ENCODE data around the gene ZNF20.
"Not testable (repeated sequence)": the region's sequence is repeated elsewhere in the genome, so short reads cannot be mapped to it uniquely, and the experiment has no call there.

Gene ZNF20

DNA sequence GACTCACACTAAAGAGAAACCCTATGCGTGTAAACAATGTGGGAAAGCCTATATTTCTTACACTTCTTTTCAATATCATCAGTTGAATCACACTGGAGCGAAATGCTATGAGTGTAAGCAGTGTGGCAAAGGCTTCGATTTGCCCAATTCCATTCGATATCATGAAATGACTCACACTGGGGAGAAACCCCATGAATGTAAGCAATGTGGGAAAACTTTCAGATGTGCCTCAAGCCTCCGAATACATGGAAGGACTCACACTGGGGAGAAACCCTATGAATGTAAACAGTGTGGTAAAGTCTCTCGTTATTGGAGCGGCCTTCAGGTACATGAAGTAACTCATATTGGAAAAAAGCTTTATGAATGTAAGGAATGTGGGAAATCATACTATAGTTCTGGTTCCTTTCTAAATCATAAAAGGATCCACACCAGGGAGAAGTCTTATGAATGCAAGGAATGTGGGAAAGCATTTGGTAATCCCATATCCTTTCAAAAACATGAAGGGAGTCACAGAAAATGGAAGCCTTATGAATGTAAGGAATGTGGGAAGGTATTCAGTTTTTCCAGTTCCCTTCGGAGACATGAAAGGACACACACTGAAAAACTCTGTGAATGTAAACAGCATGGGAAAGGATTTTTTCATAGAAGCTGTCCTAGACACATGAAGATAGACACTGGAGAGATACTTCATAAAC, 28.1 kb downstream of the ZNF20 start:
- no peak for DNase-seq

DNA sequence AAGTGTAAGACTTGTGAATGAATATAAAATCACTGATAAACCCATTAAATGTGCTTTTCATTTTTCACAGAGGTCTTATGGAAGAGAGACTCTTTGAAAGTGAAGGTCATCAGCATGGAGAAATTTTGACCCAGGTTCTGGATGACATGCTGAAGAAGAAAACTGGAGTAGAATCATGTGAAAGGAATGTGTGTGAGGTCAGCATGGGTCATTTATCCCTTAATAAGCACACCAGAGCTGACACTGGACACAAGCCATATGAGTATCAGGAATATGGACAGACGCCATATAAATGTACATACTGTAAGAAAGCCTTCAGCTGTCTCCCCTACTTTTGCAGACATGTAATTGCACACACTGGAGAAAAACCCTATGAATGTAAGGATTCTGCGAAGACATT, 29.0 kb downstream of the ZNF20 start:
- DNase-seq, result no peak

DNA sequence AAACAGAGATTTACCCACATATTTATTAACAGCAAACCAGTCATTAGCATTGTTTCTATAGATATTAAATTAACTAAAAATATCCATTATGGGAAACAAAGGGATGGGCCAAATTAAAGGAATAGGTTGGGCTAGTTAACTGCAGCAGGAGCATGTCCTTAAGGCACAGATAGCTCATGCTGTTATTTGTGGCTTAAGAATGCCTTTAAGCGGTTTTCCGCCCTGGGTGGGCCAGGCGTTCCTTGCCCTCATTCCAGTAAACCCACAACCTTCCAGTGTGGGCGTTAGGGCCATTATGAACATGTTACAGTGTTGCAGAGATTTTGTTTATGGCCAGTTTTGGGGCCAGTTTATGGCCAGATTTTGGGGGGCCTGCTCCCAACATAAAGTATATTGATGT, 36.2 kb downstream of the ZNF20 start:
- DNase-seq, result not testable (repeated sequence)

DNA sequence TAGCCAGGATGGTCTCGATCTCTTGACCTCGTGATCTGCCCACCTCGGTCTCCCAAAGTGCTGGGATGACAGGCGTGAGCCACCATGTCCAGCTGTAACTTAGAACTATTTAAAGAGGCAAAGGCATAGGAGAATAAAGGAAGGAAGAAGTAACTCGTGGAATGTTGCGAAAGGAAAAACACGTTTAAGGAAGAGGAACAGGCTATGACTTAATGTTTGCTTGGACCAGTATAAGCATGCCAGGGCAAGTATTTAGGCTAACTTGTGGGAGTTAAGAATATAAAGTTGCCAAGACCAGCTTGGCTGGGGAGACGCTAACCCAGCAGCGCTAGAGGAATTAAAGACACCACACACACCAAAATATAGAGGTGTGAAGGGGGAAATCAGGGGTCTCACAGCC, 42.1 kb downstream of the ZNF20 start:
- no peak for DNase-seq

DNA sequence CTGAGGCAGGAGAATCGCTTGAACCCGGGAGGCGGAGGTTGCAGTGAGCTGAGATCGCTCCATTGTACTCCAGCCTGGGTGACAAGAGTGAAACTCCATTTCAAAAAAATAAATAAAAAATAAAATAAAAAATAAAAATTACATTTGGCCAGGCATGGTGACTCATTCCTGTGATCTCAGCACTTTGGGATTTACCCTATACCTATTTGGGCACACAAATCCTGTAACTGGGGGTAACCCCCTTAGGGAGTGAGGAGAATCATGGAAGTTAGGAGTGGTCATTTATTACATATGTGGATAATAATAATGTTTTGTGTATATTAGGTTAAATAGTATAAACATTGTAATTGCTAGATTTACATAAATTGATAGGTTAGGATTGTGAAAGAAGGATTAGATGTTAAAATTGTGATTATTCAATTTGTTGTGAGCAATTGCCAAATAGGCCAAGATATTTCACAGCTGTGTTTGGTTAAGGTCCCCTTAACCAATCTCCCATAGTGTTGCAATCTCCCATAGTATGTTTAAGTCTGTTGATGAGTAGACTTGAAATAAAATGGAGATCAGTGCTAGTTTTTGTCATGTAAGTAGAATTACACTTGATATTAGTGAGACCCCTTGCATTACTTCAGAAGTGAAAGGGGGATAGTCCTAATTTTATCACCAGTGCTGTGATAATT, 44.9 kb downstream of the ZNF20 start:
- DNase-seq, result no peak

DNA sequence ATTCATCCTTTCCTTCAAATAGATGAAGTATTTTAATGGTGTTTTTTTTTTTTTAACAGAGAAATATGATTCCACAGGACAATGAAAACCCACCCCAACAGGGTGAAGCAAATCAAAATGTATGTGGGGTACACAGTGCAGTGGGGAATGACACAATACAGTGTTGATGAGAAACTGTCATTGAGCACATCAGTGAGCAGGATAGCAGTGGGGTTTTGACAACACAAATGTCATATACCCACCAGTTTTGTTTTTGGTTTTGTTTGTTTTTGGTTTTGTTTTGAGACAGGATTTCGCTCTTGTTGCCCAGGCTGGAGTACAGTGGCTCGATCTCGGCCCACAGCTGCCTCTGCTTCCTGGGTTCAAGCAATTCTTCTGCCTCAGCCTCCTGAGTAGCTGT, 46.4 kb downstream of the ZNF20 start:
- no peak for DNase-seq

DNA sequence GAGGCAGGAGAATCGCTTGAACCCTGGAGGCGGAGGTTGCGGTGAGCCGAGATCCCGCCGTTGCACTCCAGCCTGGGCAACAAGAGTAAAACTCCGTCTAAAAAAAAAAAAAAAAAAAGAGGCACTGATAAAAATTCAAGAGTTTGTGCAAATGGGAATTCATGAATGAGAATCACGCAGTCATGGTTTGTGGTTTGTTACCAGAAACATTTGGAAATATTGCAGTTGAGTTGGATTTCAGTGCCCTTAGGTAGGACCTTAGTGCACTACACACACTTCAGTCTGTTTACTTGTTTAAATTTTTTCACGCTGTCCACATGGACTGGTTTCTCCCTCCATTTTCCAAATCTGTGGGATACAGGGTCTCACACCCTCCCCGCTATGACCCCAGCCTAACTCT, 47.2 kb downstream of the ZNF20 start:
- DNase-seq, result no peak

DNA sequence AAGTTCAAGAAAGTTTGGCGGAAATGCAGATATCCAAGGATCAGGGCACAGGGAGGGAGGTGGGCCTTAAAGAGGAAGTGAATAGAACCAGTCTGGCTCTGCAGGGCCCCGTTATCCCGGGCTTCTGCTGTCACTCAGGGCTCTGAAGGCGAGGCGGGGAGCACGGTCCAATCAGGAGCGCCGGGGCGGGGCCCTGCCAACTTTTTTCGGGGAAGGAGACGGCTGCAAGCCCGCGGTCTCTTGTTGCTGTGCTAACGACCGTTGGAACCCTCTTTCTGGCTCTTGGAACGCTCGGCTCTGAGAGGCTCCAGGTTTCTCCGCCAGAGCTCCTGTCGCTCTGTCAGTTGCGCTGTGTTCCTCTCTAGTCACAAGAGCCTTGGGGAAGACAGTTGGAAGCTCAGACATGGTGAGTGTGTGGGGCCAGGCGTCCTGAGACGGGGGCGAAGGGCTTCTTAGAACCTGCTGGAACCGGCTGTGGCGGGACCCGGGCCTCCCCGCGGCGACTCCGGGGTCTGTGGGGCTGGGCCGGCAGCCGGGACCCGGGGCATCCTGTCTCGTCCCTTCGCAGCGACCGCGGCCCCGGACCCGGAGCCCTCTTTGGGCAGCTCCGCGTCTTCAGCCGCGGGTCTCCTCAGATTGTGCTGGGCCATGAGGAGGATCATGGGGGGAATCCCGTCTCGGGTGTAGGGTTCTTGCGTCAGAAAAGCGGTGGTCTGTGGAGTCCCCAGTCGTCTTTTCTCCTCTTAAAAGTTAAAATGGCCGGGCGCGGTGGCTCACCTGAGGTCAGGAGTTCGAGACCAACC, 47.9 kb downstream of the ZNF20 start:
- DNase-seq, result no peak

DNA sequence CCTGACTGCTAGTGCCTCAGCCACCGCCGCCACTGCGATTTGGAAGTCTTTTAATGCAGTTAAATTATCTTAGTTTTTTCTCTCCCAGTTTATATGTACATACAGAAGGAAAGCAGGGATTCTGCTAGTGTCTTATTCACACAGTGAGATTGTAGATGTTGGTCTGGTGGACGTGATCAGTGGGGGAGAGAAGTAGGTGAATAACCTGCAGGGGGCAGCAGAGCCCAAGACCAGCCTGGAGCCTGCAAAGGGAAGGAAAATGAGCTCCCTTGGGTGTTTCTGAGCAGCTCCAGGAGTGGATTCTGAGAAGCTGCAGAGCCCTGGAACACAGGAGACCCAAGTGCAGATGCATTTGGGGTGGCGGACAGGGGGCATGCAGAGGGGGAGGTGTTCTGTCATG, 49.3 kb downstream of the ZNF20 start:
- DNase-seq, result no peak

DNA sequence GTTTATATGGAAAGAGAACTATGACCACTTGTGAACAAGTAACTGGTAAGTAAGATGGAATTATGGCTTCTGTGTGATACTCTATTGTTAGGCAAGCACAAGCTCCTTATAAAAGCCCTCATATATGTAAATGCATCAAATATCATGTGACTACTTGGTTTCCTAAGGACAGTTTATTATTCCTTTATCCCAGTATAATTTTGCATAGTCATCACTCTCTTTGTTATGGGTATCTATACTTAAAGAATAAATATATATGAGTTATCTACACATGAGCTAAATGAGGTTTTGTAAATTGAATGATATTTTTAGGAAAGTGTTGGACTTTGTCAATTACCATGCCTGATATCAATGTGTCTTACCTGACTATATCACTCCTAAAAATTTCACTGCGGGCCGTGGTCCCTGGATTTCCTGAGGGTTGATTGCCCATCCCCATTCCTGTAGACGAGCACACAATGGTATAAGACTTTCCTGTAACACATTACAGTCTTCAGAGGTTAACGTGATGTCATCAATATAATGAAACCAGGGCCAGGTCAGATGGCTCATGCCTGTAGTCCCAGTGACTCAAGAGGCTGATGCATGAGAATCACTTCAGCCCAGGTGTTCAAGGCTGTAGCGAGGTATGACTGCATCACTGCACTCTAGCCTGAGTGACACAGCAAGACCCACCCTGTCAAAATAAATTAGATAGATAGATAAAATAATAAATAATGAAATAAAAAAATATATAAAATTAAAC, 54.9 kb downstream of the ZNF20 start:
- no peak for DNase-seq

DNA sequence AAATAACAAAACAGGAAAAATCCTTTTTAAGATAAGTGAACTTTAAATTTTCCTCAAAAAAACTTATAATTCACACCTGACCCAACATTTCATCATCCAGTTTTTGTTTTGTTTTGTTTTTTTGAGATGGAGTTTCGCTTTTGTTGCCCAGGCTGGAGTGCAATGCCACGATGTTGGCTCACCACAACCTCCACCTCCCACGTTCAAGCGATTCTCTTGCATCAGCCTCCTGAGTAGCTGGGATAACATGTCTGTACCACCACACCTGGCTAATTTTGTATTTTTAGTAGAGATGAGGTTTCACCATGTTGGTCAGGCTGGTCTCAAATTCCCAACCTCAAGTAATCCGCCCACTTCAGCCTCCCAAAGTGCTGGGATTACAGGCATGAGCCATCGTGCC, 56.8 kb downstream of the ZNF20 start:
- not testable (repeated sequence) for DNase-seq

Data from DMS153 (cell line).